Rectal smooth muscle tissue (tissue), 1 donor: ENCODE measurements around the gene LRP1-AS.

ENCODE experiments used
- H3K27ac ChIP-seq: one replicate; pipeline ENCODE4 v1.7.0; 2013; ENCODE audit warnings: low read depth, low read length, inconsistent platforms
- H3K27me3 ChIP-seq: one replicate; pipeline ENCODE4 v1.7.0; 2013; ENCODE audit warnings: low read length; ENCODE audit not compliant: control insufficient read depth, insufficient read depth
- H3K36me3 ChIP-seq: one replicate; pipeline ENCODE4 v1.7.0; 2013; ENCODE audit warnings: low read length; ENCODE audit not compliant: control insufficient read depth, insufficient read depth
- H3K4me1 ChIP-seq: one replicate; pipeline ENCODE4 v1.7.0; 2013; ENCODE audit warnings: low read length; ENCODE audit not compliant: control insufficient read depth, insufficient read depth
- H3K4me3 ChIP-seq: one replicate; pipeline ENCODE4 v1.7.0; 2013; ENCODE audit warnings: low read length
- H3K9ac ChIP-seq: one replicate; pipeline ENCODE4 v1.7.0; 2013; ENCODE audit warnings: low read length

Gene LRP1-AS

GRCh38 chr12:57176846-57177245, 29.4 kb upstream of the LRP1-AS start:
- Histone ChIP-seq H3K27ac (no peak overlapping the region), H3K36me3 (peaks cover 59% of the 10 kb centered on the region), H3K4me3 (no peak overlapping the region), H3K4me1 (no peaks in the 10 kb centered on the region), H3K27me3 (no peaks in the 10 kb centered on the region), H3K9ac (no peak overlapping the region)

DNA sequence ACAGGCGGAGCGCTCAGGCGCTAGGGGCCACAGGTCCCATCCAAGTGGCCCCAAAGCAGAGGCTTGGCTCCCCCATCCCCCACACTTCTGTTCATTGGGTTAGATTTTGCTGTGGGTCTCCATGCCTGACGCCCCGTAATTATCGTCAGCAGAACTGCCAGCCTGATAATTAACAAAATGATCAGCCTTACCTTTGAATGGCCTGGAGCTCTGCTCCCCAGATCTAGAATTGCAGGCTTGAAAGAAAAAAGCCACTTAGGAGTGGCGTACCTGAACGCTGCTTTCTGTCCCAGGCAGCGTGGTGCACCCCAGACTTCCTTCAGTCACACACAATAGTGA, 28.7 kb upstream of the LRP1-AS start:
- H3K27ac ChIP-seq = no peak overlapping the region
- H3K9ac ChIP-seq = no peak overlapping the region
- H3K4me1 ChIP-seq = no peaks in the 10 kb centered on the region
- H3K36me3 ChIP-seq = peaks cover 62% of the 10 kb centered on the region
- H3K27me3 ChIP-seq = no peaks in the 10 kb centered on the region
- no peak overlapping the region for H3K4me3 ChIP-seq

- Histone ChIP-seq H3K36me3 (peaks cover 62% of the 10 kb centered on the region), H3K27ac (peak overlapping the region; percentile 4), H3K9ac (no peak overlapping the region), H3K27me3 (no peaks in the 10 kb centered on the region), H3K4me3 (no peak overlapping the region), H3K4me1 (no peaks in the 10 kb centered on the region)
Measured at GRCh38 chr12:57175428-57176138, 28.2 kb upstream of the LRP1-AS start.

DNA sequence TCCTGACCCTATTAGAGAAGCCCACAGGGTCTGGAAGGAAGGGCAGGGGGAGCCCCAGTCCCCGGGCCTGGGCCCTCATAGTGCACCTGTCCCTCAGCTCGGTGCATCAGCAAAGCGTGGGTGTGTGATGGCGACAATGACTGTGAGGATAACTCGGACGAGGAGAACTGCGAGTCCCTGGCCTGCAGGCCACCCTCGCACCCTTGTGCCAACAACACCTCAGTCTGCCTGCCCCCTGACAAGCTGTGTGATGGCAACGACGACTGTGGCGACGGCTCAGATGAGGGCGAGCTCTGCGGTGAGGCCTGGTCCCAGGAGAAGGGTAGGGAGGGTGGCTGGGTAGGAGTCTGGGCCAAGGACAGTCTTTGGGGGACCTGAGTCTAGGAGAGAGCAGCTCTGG, 26.3 kb upstream of the LRP1-AS start:
- Histone ChIP-seq H3K27me3 (no peaks in the 10 kb centered on the region), H3K36me3 (peaks cover 56% of the 10 kb centered on the region), H3K4me1 (no peaks in the 10 kb centered on the region), H3K27ac (no peak overlapping the region), H3K4me3 (no peak overlapping the region), H3K9ac (no peak overlapping the region)

- Histone ChIP-seq H3K4me1 (no peaks in the 10 kb centered on the region), H3K4me3 (no peak overlapping the region), H3K27me3 (no peaks in the 10 kb centered on the region), H3K27ac (no peak overlapping the region), H3K36me3 (peaks cover 55% of the 10 kb centered on the region), H3K9ac (no peak overlapping the region)
Measured at GRCh38 chr12:57173089-57173488, 25.7 kb upstream of the LRP1-AS start.

- Histone ChIP-seq H3K4me1 (no peaks in the 10 kb centered on the region), H3K27me3 (no peaks in the 10 kb centered on the region), H3K36me3 (peaks cover 51% of the 10 kb centered on the region), H3K9ac (no peak overlapping the region), H3K27ac (peak overlapping the region; percentile 33), H3K4me3 (no peak overlapping the region)
Measured at GRCh38 chr12:57171668-57172067, 24.2 kb upstream of the LRP1-AS start.

DNA sequence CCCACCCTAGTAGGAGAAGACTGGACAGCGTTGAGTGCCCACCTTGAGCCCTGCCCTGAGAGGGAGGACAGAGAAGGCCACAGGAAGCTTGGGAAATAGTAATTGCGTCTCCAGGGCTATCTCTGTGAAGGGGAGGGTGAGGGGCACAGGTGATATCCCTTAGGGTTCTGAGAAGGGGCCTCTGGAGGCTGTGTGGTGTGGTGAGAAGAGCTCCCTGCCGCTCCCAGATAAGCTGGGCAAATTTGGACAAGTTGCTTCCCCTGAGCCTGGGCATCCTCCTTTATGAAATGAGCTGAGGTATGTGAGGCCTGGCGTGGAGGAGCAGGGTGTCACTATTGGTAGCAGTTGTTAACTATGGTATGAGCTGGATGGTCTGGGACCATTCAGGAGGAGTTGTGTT, 23.5 kb upstream of the LRP1-AS start:
- Histone ChIP-seq H3K4me3 (no peak overlapping the region), H3K27ac (no peak overlapping the region), H3K36me3 (peaks cover 49% of the 10 kb centered on the region), H3K27me3 (no peaks in the 10 kb centered on the region), H3K4me1 (no peaks in the 10 kb centered on the region), H3K9ac (no peak overlapping the region)

- Histone ChIP-seq H3K36me3 (peaks cover 45% of the 10 kb centered on the region), H3K27ac (no peak overlapping the region)
Measured at GRCh38 chr12:57170408-57170807, 23.0 kb upstream of the LRP1-AS start.

DNA sequence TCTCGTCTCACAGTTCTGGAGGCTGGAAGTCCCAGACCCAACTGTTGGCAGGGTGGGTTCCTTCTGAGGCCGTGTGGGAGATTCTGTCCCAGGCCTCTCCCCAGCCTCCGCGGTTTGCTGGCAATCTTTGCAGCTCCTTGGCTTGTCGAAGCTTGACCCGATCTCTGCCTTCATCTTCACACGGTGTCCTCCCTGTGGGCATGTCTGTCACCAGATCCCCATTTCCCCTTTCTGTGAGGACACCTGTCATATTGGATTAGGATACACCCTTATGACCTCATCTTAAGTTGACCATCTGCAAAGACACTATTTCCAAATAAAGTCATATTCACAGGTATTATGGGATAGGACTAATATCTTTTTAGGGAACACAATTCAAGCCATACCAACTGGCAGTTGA, 22.6 kb upstream of the LRP1-AS start:
- Histone ChIP-seq H3K27ac (no peak overlapping the region), H3K27me3 (no peaks in the 10 kb centered on the region), H3K36me3 (peaks cover 45% of the 10 kb centered on the region)

More at GRCh38 chr12:57170408-57170807, 23.0 kb upstream of the LRP1-AS start:
- H3K27me3 ChIP-seq = no peaks in the 10 kb centered on the region
- no peak overlapping the region for H3K9ac ChIP-seq
- no peaks in the 10 kb centered on the region for H3K4me1 ChIP-seq
- H3K4me3 ChIP-seq = no peak overlapping the region

DNA sequence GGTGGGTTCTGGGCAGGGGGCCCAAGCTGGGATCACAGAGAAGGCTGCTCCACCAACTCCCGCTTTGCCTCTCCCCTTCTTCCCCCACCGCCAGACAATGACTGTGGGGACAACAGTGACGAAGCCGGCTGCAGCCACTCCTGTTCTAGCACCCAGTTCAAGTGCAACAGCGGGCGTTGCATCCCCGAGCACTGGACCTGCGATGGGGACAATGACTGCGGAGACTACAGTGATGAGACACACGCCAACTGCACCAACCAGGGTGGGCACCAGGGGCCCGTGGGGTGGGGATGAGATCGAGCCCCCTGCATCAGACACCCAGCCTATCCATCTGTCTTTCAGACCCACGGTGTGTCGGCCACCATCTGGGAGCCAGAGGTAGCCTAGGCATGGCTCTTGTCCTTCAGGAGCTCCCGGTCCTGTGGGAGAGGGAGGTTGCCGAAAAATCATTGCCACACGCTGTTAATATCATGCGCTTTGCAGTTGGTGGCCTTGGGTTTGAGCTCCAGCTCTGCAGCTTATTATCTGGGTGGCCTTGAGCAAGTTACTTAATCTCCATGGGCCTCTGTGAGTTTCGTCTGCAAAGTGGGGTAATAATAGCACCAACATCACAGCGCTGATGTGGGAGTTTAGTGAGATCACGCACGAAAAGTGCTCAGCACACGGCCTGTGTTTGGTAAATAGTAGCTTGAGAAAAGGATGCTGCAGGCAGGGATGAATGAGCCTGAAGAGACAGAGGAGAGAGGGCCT, 21.8 kb upstream of the LRP1-AS start:
- H3K36me3 ChIP-seq = peaks cover 44% of the 10 kb centered on the region
- H3K4me3 ChIP-seq = no peak overlapping the region
- H3K27ac ChIP-seq = no peak overlapping the region

More for the DNA sequence above, 22.6 kb upstream of the LRP1-AS start:
- H3K4me3 ChIP-seq = no peak overlapping the region
- no peaks in the 10 kb centered on the region for H3K4me1 ChIP-seq
- no peak overlapping the region for H3K9ac ChIP-seq

GRCh38 chr12:57168058-57168457, 20.6 kb upstream of the LRP1-AS start:
- H3K4me3 ChIP-seq = no peak overlapping the region
- no peaks in the 10 kb centered on the region for H3K4me1 ChIP-seq
- no peak overlapping the region for H3K9ac ChIP-seq
- H3K27ac ChIP-seq = no peak overlapping the region
- no peaks in the 10 kb centered on the region for H3K27me3 ChIP-seq
- peaks cover 33% of the 10 kb centered on the region for H3K36me3 ChIP-seq

More for the DNA sequence above, 21.8 kb upstream of the LRP1-AS start:
- H3K9ac ChIP-seq = no peak overlapping the region
- H3K4me1 ChIP-seq = no peaks in the 10 kb centered on the region
- no peaks in the 10 kb centered on the region for H3K27me3 ChIP-seq

DNA sequence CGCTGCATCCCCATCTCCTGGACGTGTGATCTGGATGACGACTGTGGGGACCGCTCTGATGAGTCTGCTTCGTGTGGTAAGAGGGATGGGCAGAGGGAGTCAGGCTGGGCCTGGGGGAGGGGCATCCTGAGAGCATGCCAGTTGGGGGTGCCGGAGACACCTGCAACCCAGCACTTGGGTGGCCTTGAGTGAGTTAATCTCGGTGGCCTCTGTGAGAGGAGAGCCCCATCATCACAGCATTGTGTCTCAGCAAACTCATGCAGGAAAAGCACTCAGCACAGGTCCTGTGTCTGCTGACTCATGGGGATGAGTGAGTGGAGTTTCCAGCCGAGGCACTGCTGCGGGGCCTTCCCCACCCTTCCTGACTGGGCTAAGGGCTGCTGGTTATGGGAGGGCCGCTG, 19.6 kb upstream of the LRP1-AS start:
- H3K36me3 ChIP-seq = peaks cover 39% of the 10 kb centered on the region
- no peaks in the 10 kb centered on the region for H3K4me1 ChIP-seq
- H3K4me3 ChIP-seq = no peak overlapping the region
- H3K9ac ChIP-seq = no peak overlapping the region
- no peak overlapping the region for H3K27ac ChIP-seq
- no peaks in the 10 kb centered on the region for H3K27me3 ChIP-seq

- H3K4me1 ChIP-seq = no peaks in the 10 kb centered on the region
- peaks cover 49% of the 10 kb centered on the region for H3K36me3 ChIP-seq
- H3K4me3 ChIP-seq = no peak overlapping the region
- H3K27me3 ChIP-seq = no peaks in the 10 kb centered on the region
- H3K9ac ChIP-seq = no peak overlapping the region
- no peak overlapping the region for H3K27ac ChIP-seq
Measured at GRCh38 chr12:57165741-57166140, 18.3 kb upstream of the LRP1-AS start.
